ENCODE results near the gene PARP1. TPM values are rescaled to one million over a fixed set of nuclear protein-coding genes. Genes with fewer than 3 reads are reported as not detected.
"Not testable (repeated sequence)": the region's sequence is repeated elsewhere in the genome, so short reads cannot be mapped to it uniquely, and the experiment has no call there.

Gene PARP1
- total and polyA plus RNA-seq, 8 donors: 78.7 to 153 (median 129) TPM

DNA sequence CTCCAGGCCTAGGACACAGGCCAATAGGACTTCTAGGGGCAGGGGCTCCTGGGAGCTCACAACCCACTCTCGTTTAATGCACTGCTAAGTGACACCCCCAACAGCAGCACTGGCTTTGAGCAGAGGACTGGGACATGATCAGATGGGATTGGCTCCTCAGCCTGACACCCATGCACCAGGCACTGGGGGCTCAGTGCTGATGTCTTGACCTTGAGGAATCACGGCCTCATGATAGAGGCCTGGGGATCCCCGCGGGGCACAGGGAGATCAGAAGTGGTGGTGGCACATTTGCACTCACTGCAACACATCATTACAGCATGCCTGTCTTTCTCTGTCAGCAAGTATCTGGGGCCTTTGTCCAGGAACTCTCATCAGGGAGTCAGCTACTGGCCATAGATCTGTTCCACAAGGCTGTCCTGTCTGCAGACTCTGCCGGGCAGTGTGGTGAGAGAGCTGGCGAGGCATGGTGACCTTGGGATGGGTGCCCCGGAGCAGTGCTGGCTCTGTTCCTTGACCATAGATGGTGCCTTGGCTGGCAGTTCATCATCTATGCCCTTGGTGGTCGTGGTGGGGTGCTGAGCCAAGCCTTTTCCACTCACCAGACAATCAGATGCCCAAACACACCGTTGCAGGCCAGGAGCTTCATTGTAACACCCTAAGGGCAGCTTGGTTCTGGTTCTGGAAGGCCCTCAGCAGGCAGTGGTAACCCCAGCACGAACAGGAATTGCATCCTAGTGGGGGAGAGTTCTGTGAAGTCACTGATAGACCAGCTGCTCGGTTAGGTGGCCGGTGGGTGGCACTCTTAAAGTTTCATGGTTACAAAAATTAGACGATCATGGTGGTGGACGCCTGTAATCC, 22.2 kb upstream of the PARP1 start:
- H3K36me3 ChIP-seq: no peaks in the 10 kb centered on the region
- DNase-seq: no peak
- peaks cover 0 to 3% of the 10 kb centered on the region in 2 donors for H3K4me1 ChIP-seq
- H3K27me3 ChIP-seq: no peaks in the 10 kb centered on the region
- H3K4me3 ChIP-seq: no peak overlapping the region
- no peaks in the 10 kb centered on the region for H3K9me3 ChIP-seq
- TF ChIP-seq, protein P1, sequence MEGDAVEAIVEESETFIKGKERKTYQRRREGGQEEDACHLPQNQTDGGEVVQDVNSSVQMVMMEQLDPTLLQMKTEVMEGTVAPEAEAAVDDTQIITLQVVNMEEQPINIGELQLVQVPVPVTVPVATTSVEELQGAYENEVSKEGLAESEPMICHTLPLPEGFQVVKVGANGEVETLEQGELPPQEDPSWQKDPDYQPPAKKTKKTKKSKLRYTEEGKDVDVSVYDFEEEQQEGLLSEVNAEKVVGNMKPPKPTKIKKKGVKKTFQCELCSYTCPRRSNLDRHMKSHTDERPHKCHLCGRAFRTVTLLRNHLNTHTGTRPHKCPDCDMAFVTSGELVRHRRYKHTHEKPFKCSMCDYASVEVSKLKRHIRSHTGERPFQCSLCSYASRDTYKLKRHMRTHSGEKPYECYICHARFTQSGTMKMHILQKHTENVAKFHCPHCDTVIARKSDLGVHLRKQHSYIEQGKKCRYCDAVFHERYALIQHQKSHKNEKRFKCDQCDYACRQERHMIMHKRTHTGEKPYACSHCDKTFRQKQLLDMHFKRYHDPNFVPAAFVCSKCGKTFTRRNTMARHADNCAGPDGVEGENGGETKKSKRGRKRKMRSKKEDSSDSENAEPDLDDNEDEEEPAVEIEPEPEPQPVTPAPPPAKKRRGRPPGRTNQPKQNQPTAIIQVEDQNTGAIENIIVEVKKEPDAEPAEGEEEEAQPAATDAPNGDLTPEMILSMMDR (IDR thresholded peaks at IDR 0.05): no peak
- intact Hi-C loops (cut with DNase I): loop anchor here in 1 of 2 donors (10.0 kb wide), 1 partner anchor 175 kb away; no protein-coding TSS in a partner anchor
- ATAC-seq: no peak
- no peak overlapping the region for H3K27ac ChIP-seq

DNA sequence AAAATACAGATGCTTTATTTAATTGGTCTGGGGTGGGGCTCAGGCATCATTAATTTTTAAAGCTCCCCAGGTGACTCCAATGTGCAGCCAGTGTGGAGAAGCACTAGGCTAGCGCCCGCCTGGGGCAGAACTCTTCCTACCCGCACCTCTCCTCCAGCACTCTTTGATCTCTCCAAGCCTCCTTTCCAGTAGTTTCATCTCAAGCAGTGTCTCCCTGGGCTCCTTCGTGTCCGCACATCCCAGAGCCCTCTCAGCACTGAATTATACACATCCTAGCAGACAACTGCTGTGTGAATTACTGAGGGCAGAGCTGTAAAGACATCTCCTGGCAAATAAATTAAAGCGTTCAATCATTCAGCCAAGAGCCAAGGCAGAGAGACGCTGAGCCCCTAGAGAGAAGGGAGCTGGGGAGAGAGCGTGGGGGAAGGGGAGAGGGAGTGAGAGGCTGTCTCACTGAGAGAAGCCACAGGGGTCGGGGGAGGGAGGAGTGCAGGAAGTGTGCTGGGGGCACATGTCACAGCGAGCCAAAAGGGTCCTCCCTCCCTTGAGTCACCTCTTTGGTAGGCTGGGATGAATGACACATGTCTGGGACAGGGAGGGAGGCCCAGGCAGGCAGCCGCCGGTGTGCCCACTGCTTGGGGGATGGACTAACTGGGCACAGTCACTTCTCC, 21.0 kb upstream of the PARP1 start:
- Histone ChIP-seq H3K4me1 (peaks cover 0 to 3% of the 10 kb centered on the region in 2 donors), H3K27ac (no peak overlapping the region), H3K9me3 (no peaks in the 10 kb centered on the region), H3K27me3 (no peaks in the 10 kb centered on the region), H3K36me3 (no peaks in the 10 kb centered on the region), H3K4me3 (no peak overlapping the region)
- TF ChIP-seq, protein P1 (IDR thresholded peaks at IDR 0.05): no peak
- no peak for DNase-seq
- intact Hi-C loops (cut with DNase I): loop anchor here in 1 of 2 donors (10.0 kb wide), 1 partner anchor 176 kb away; no protein-coding TSS in a partner anchor
- no peak for ATAC-seq

GRCh38 chr1:226428348-226428747, 20.5 kb upstream of the PARP1 start:
- TF ChIP-seq, protein P1 (IDR thresholded peaks at IDR 0.05): no peak
- intact Hi-C loops (cut with DNase I): loop anchor here in 1 of 2 donors (10.0 kb wide), 1 partner anchor 176 kb away; no protein-coding TSS in a partner anchor

DNA sequence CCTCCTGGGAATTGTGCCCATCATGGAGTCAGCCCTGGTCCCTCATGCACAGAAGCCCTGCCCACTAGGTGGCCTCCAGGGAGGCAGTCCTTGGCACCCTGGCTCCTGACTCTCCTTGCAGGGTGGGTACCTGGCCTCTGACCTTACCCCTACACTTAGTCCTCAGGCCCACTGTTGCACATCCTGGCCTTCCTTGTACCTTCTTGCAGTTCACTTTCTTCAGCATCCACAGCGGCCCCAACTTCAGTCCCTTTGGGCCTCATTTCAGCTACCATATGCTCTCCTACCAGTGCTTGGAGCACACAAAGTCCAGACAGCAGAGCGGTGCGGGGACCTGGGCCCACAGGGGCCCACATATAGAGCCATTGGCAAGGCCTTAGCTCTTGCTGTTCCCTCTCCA, 19.2 kb upstream of the PARP1 start:
- Histone ChIP-seq H3K4me3 (no peak overlapping the region), H3K27ac (no peak overlapping the region), H3K27me3 (no peaks in the 10 kb centered on the region), H3K9me3 (no peaks in the 10 kb centered on the region), H3K36me3 (no peaks in the 10 kb centered on the region), H3K4me1 (peaks cover 0 to 3% of the 10 kb centered on the region in 2 donors)
- TF ChIP-seq, protein P1 (IDR thresholded peaks at IDR 0.05): no peak
- DNase-seq: no peak
- ATAC-seq: no peak
- intact Hi-C loops (cut with DNase I): loop anchor here in 1 of 2 donors (10.0 kb wide), 1 partner anchor 178 kb away; no protein-coding TSS in a partner anchor

More at GRCh38 chr1:226428348-226428747, 20.5 kb upstream of the PARP1 start:
- no peaks in the 10 kb centered on the region for H3K27me3 ChIP-seq
- peaks cover 0 to 3% of the 10 kb centered on the region in 2 donors for H3K4me1 ChIP-seq
- H3K27ac ChIP-seq: no peak overlapping the region
- H3K36me3 ChIP-seq: no peaks in the 10 kb centered on the region
- H3K9me3 ChIP-seq: no peaks in the 10 kb centered on the region
- no peak for ATAC-seq
- no peak for DNase-seq
- no peak overlapping the region for H3K4me3 ChIP-seq

- not testable (repeated sequence) for ATAC-seq
- DNase-seq: peak in 1 of 4 donors; percentile 55
These were observed 18.5 kb upstream of the PARP1 start for GRCh38 chr1:226426395-226426794.

More at GRCh38 chr1:226426395-226426794, 18.5 kb upstream of the PARP1 start:
- intact Hi-C loops (cut with DNase I): loop anchor here in 1 of 2 donors (10.0 kb wide), 1 partner anchor 178 kb away; no protein-coding TSS in a partner anchor
- not testable (repeated sequence) for H3K4me3 ChIP-seq, H3K9me3 ChIP-seq, H3K4me1 ChIP-seq, H3K36me3 ChIP-seq, H3K27ac ChIP-seq, H3K27me3 ChIP-seq
